Thyroid gland (tissue), 4 donors: ENCODE data around the gene AKAP7.

ENCODE experiments used
- POLR2A ChIP-seq, 2 donors: fragments of 450-650 bp; IDR thresholded peaks; one replicate each; pipeline ENCODE4 v1.6.1; 2017; ENCODE audit warnings: antibody characterized with exemption in 2 of 2, mild to moderate bottlenecking in 2 of 2, moderate library complexity in 1 of 2
- TF ChIP-seq, protein P1 (sequence below), 6 experiments: fragments of 200-600 bp in 3 of 6; fragments of 450-650 bp in 3 of 6; sonication (generic) in 3 of 6; IDR thresholded peaks; one replicate each; pipeline ENCODE4 v1.5.1; 2016 to 2019; ENCODE audit warnings: antibody characterized with exemption in 6 of 6, mild to moderate bottlenecking in 2 of 6, inconsistent platforms in 1 of 6, moderate library complexity in 1 of 6

DNA sequence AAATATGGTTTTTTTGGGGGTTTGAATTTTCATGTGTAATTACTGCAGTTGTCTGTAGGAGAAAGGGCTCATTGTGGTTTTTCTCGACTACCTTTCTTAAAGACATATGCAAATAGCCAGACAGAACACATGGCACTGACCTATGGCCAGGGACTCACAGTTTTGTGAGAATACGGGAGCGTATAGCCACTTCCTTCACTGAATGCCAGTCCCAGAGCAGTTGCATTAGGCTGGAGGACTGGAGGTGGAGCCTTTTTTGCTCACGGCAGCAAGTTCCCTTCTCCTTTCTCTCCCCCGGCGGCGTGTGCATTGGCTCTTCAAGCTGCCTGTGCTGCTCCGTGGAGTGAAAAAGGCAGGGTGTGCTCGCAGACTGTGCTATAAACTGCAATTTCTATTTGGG is 114.9 kb downstream of the AKAP7 start:
- TF ChIP-seq POLR2A (IDR thresholded peaks at IDR 0.05), result peak in 1 of 2 donors; percentile 14
- TF ChIP-seq, protein P1, sequence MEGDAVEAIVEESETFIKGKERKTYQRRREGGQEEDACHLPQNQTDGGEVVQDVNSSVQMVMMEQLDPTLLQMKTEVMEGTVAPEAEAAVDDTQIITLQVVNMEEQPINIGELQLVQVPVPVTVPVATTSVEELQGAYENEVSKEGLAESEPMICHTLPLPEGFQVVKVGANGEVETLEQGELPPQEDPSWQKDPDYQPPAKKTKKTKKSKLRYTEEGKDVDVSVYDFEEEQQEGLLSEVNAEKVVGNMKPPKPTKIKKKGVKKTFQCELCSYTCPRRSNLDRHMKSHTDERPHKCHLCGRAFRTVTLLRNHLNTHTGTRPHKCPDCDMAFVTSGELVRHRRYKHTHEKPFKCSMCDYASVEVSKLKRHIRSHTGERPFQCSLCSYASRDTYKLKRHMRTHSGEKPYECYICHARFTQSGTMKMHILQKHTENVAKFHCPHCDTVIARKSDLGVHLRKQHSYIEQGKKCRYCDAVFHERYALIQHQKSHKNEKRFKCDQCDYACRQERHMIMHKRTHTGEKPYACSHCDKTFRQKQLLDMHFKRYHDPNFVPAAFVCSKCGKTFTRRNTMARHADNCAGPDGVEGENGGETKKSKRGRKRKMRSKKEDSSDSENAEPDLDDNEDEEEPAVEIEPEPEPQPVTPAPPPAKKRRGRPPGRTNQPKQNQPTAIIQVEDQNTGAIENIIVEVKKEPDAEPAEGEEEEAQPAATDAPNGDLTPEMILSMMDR (IDR thresholded peaks at IDR 0.05), result peak in 2 of 6 experiments; percentile 29 to 44
